GM21423 (cell line): ENCODE measurements around the gene PTPRZ1.
A peak's percentile ranks its signal among the peaks of the same experiment; 100 is the strongest.

ENCODE experiments used
- ATAC-seq: cut with Tn5 transposase; IDR thresholded peaks from one replicate; pipeline ENCODE4 v1.9.1; 2021; ENCODE audit warnings: mild to moderate bottlenecking, moderate library complexity; ENCODE audit not compliant: unreplicated experiment

Gene PTPRZ1

GRCh38 chr7:121953164-121953563 lies 80.2 kb downstream of the PTPRZ1 start:
- ATAC-seq, result no peak

GRCh38 chr7:121953601-121954000 lies 80.6 kb downstream of the PTPRZ1 start:
- no peak for ATAC-seq

GRCh38 chr7:121954803-121955202 lies 81.8 kb downstream of the PTPRZ1 start:
- ATAC-seq, result no peak

DNA sequence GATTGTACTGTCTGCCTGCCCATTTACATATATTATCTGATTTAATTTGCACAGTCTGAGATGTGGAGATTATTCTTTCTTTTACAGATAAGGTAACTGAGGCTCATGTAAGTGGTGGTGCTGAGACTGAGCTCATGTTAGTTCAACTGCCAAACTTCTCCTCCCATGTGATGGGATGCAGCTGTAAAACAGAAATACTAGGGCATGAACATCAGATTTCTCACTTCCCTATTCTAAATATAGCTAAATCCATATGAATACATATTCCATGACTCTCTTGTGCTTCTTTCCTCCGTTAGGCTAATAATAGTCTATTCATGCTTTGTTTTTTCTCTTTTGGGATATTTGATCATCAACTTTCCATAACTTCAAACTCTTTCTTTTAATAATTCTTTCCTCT lies 84.7 kb downstream of the PTPRZ1 start:
- ATAC-seq, result no peak

DNA sequence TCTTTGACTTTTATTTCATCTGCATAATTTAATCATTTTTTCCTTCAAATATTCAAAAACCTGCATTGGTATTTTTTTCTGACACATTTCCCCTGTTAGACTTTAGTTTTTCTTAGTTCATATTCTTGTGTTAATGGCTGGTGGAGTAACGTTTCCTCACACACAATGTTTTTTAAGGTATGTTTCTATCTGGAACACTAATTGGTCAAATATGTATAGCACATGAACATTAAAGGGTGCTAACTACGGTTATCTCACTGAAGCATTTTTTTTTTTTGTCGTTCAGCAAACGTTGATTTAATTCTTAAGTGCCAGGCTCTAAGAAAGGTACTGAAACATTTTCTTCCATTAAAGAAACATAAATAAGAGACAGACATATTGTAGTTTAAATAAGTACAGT lies 87.7 kb downstream of the PTPRZ1 start:
- ATAC-seq, result no peak

- no peak for ATAC-seq
Observed at GRCh38 chr7:121961089-121961867, 88.3 kb downstream of the PTPRZ1 start.

DNA sequence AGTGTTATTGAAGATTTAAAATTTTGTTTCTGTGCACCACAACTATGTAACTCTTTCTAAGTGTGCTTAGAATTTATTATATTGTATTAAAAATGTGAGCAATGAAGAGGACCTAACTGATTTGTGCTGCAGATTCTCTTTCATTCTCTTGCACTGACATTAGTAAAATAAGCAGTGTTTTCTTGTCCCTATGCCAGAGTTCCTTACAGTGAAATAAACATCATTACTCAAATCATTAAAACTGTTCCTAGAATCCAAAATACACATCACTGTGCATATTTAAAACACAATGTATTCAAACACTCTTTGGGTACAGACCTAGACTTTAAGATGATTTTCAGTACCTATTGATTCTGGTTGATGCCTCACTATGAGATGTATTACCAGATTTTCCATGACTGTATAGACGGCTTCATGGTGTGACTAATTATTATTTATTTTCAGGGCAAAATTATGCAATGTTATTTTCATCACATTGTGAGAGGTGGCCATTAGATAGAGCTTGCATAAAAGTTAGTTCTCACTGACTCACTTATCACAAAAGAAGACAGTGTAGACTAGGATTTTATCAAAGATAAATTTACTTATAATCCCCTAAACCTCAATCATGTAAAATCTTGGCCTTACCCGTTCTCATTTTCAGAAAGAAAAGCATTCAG lies 93.4 kb downstream of the PTPRZ1 start:
- no peak for ATAC-seq

- ATAC-seq, result no peak
Observed at GRCh38 chr7:121966935-121967332, 94.0 kb downstream of the PTPRZ1 start.

- no peak for ATAC-seq
Observed at GRCh38 chr7:121985476-121986030, 112.6 kb downstream of the PTPRZ1 start.

GRCh38 chr7:121992068-121992467 lies 119.1 kb downstream of the PTPRZ1 start:
- ATAC-seq, result no peak

- peak; percentile 96 for ATAC-seq
Observed at GRCh38 chr7:121994625-121995410, 121.9 kb downstream of the PTPRZ1 start.

GRCh38 chr7:122006687-122007086 lies 133.7 kb downstream of the PTPRZ1 start:
- ATAC-seq, result no peak

GRCh38 chr7:122010116-122010515 lies 137.2 kb downstream of the PTPRZ1 start:
- ATAC-seq, result no peak

DNA sequence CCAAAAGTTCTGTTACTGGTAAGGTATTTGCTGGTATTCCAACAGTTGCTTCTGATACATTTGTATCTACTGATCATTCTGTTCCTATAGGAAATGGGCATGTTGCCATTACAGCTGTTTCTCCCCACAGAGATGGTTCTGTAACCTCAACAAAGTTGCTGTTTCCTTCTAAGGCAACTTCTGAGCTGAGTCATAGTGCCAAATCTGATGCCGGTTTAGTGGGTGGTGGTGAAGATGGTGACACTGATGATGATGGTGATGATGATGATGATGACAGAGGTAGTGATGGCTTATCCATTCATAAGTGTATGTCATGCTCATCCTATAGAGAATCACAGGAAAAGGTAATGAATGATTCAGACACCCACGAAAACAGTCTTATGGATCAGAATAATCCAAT lies 140.1 kb downstream of the PTPRZ1 start:
- ATAC-seq, result peak; percentile 63

- no peak for ATAC-seq
Observed at GRCh38 chr7:122013630-122014029, 140.7 kb downstream of the PTPRZ1 start.

- ATAC-seq, result no peak
Observed at GRCh38 chr7:122014697-122015096, 141.7 kb downstream of the PTPRZ1 start.

DNA sequence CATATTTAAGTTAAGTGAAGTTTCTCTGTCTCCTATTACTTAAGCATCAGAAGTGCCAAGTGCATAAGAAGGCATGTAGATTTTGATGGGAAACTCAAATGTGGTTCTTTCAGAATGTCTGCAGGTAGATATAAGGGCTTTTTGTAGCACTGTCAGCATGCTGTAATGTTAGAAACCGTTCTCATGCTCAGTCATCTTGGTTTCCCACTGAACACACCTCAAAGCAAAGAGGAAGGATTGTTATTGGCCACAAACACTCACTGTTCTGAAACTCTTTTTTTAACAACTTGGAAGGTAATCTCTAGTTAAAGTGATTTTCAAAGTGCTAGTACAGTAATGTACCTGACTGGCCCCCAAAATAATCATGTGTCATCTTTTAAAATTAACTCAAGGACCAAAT lies 145.1 kb downstream of the PTPRZ1 start:
- ATAC-seq, result no peak

- no peak for ATAC-seq
Observed at GRCh38 chr7:122027058-122027457, 154.1 kb downstream of the PTPRZ1 start.

DNA sequence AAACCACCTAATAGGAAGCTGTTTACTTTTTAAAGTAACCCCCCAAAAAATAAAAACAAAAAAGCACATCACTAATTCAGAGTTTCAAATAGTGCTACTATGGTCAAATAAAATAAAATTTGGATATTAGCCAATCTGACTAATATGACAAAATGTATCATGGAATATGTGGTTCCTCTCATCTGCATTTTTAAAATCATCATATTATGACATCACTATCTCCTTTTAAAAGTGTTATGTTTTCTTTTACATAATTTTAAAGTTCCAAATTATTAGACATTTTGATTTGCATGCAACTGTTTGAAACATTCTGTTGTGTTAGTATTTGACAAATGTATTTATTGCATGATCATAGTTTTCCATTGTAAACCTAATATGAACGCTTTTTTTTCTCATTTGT lies 160.7 kb downstream of the PTPRZ1 start:
- ATAC-seq, result no peak

- no peak for ATAC-seq
Observed at GRCh38 chr7:122035876-122036275, 162.9 kb downstream of the PTPRZ1 start.

- ATAC-seq, result no peak
Observed at GRCh38 chr7:122038134-122038533, 165.2 kb downstream of the PTPRZ1 start.
